NCI-H2081 treated with DMSO at 0.1 percent for 48 hours (cell line): Measurements from ENCODE around the gene LILRB5.
"Not testable (repeated sequence)": the region's sequence is repeated elsewhere in the genome, so short reads cannot be mapped to it uniquely, and the experiment has no call there.

ENCODE experiments used
- DNase-seq: peaks from one replicate; lab custom pipeline; 2025; lab: John Stamatoyannopoulos, UW

LILRB5 gene

GRCh38 chr19:54275951-54276350, 18.9 kb upstream of the LILRB5 start:
- no peak for DNase-seq

- DNase-seq = not testable (repeated sequence)
Observed at GRCh38 chr19:54274516-54274915, 17.4 kb upstream of the LILRB5 start.

GRCh38 chr19:54273821-54274220, 16.7 kb upstream of the LILRB5 start:
- no peak for DNase-seq

GRCh38 chr19:54272181-54272580, 15.1 kb upstream of the LILRB5 start:
- not testable (repeated sequence) for DNase-seq

- DNase-seq = not testable (repeated sequence)
Observed at GRCh38 chr19:54271587-54271986, 14.5 kb upstream of the LILRB5 start.

- no peak for DNase-seq
Observed at GRCh38 chr19:54271106-54271505, 14.0 kb upstream of the LILRB5 start.

GRCh38 chr19:54268936-54269335, 11.9 kb upstream of the LILRB5 start:
- no peak for DNase-seq

GRCh38 chr19:54266133-54266532, 9.1 kb upstream of the LILRB5 start:
- DNase-seq = no peak

- DNase-seq = no peak
Observed at GRCh38 chr19:54262470-54262869, 5.4 kb upstream of the LILRB5 start.

- no peak for DNase-seq
Observed at GRCh38 chr19:54262066-54262465, 5.0 kb upstream of the LILRB5 start.

GRCh38 chr19:54256250-54257115, 590 bp downstream of the LILRB5 start:
- no peak for DNase-seq

GRCh38 chr19:54255105-54255775, 1.8 kb downstream of the LILRB5 start:
- no peak for DNase-seq

GRCh38 chr19:54254195-54254906, 2.7 kb downstream of the LILRB5 start:
- DNase-seq = no peak

- DNase-seq = no peak
Observed at GRCh38 chr19:54253331-54254194, 3.5 kb downstream of the LILRB5 start.

- no peak for DNase-seq
Observed at GRCh38 chr19:54252845-54253244, 4.2 kb downstream of the LILRB5 start.

- no peak for DNase-seq
Observed at GRCh38 chr19:54252243-54252642, 4.8 kb downstream of the LILRB5 start.

- no peak for DNase-seq
Observed at GRCh38 chr19:54248016-54248601, 9.0 kb downstream of the LILRB5 start.

- DNase-seq = no peak
Observed at GRCh38 chr19:54247106-54247930, 9.8 kb downstream of the LILRB5 start.

- no peak for DNase-seq
Observed at GRCh38 chr19:54245936-54246335, 11.1 kb downstream of the LILRB5 start.

- not testable (repeated sequence) for DNase-seq
Observed at GRCh38 chr19:54243809-54244208, 13.3 kb downstream of the LILRB5 start.
